ENCODE results near the gene APMAP. TPM values are rescaled to one million over a fixed set of nuclear protein-coding genes. Genes with fewer than 3 reads are reported as not detected.
A peak's percentile ranks its signal among the peaks of the same experiment; 100 is the strongest.

Gene APMAP
- total and polyA plus RNA-seq, 10 donors: 26.5 to 104 (median 65.3) TPM

GRCh38 chr20:25014816-25015215, 22.3 kb upstream of the APMAP start:
- Histone ChIP-seq H3K9me3 (no peaks in the 10 kb centered on the region), H3K36me3 (peaks cover 3 to 100% (median 78%) of the 10 kb centered on the region in 6 donors)
- peak; percentile 58 for DNase-seq

GRCh38 chr20:25013478-25014380, 21.2 kb upstream of the APMAP start:
- Histone ChIP-seq H3K4me3 (no peak overlapping the region), H3K36me3 (peaks cover 3 to 100% (median 83%) of the 10 kb centered on the region in 6 donors), H3K4me1 (no peaks in the 10 kb centered on the region), H3K9me3 (no peaks in the 10 kb centered on the region), H3K27me3 (replicated peaks in 1 of 7) (no peaks in the 10 kb centered on the region), H3K27ac (no peak overlapping the region)
- intact Hi-C loops (cut with DNase I; ENCODE audit: low total_unique reads): no loop called here
- WGBS, 5 donors: 92 to 96% (median 93%) methylated on average over 20 to 25 of the region's 25 CpGs
- TF ChIP-seq POLR2A (IDR thresholded peaks at IDR 0.05): no peak
- peak in 1 of 3 donors; percentile 24 for TF ChIP-seq POLR2AphosphoS5 (IDR thresholded peaks at IDR 0.05)
- peak; percentile 71 for DNase-seq

More at GRCh38 chr20:25014816-25015215, 22.3 kb upstream of the APMAP start:
- Histone ChIP-seq H3K27ac (no peak overlapping the region), H3K4me1 (no peaks in the 10 kb centered on the region), H3K4me3 (no peak overlapping the region), H3K27me3 (replicated peaks in 1 of 7) (no peaks in the 10 kb centered on the region)
- TF ChIP-seq POLR2AphosphoS5 (IDR thresholded peaks at IDR 0.05) (peak; percentile 17 to 66 (median 24)), POLR2A (IDR thresholded peaks at IDR 0.05) (no peak)
- WGBS, 5 donors: 82 to 92% (median 88%) methylated on average over 11 of the region's 11 CpGs
- intact Hi-C loops (cut with DNase I; ENCODE audit: low total_unique reads): no loop called here

- peak; percentile 61 for DNase-seq
- Histone ChIP-seq H3K27me3 (replicated peaks in 1 of 7) (no peaks in the 10 kb centered on the region), H3K27ac (no peak overlapping the region), H3K4me1 (no peaks in the 10 kb centered on the region), H3K36me3 (peaks cover 3 to 100% (median 87%) of the 10 kb centered on the region in 6 donors), H3K4me3 (no peak overlapping the region), H3K9me3 (no peaks in the 10 kb centered on the region)
- WGBS, 5 donors: 95 to 96% (median 95%) methylated on average over 21 of the region's 21 CpGs
- TF ChIP-seq POLR2AphosphoS5 (IDR thresholded peaks at IDR 0.05): no peak
- TF ChIP-seq, protein P1, sequence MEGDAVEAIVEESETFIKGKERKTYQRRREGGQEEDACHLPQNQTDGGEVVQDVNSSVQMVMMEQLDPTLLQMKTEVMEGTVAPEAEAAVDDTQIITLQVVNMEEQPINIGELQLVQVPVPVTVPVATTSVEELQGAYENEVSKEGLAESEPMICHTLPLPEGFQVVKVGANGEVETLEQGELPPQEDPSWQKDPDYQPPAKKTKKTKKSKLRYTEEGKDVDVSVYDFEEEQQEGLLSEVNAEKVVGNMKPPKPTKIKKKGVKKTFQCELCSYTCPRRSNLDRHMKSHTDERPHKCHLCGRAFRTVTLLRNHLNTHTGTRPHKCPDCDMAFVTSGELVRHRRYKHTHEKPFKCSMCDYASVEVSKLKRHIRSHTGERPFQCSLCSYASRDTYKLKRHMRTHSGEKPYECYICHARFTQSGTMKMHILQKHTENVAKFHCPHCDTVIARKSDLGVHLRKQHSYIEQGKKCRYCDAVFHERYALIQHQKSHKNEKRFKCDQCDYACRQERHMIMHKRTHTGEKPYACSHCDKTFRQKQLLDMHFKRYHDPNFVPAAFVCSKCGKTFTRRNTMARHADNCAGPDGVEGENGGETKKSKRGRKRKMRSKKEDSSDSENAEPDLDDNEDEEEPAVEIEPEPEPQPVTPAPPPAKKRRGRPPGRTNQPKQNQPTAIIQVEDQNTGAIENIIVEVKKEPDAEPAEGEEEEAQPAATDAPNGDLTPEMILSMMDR (IDR thresholded peaks at IDR 0.05 in 8 of 11, conservative IDR thresholded peaks at IDR 0.05 in 3 of 11): no peak
- no peak for TF ChIP-seq POLR2A (IDR thresholded peaks at IDR 0.05)
- intact Hi-C loops (cut with DNase I; ENCODE audit: low total_unique reads): no loop called here
Observed at GRCh38 chr20:25012616-25013189, 20.2 kb upstream of the APMAP start.

DNA sequence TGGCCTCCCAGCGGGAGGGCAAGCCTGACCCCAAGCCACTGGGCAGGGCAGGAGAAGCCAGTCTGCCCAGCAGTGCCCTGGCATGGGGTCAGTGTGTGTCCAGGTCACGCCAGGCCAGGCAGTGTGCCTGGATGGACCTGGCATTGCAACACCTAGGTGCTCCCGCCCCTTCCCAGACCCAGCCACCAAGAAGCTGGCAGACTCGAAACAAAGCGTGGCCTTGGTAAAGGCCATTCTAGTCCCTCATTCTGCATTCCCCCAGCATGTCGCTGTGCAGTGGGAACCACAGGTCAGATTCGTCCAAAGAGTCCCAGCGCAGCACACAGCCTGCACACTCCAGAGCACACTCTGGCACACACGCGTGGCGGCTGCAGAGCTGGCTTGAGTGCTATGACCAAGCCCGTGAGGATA, 19.3 kb upstream of the APMAP start:
- H3K4me3 ChIP-seq: no peak overlapping the region
- 95 to 99% (median 97%) methylated on average over 12 of the region's 12 CpGs for WGBS, 5 donors
- H3K4me1 ChIP-seq: no peaks in the 10 kb centered on the region
- intact Hi-C loops (cut with DNase I; ENCODE audit: low total_unique reads): no loop called here
- H3K27ac ChIP-seq: no peak overlapping the region
- H3K27me3 ChIP-seq (replicated peaks in 1 of 7): no peaks in the 10 kb centered on the region
- peaks cover 3 to 100% (median 88%) of the 10 kb centered on the region in 6 donors for H3K36me3 ChIP-seq
- no peak for TF ChIP-seq POLR2AphosphoS5 (IDR thresholded peaks at IDR 0.05)
- TF ChIP-seq POLR2A (IDR thresholded peaks at IDR 0.05): no peak
- TF ChIP-seq, protein P1 (IDR thresholded peaks at IDR 0.05 in 8 of 11, conservative IDR thresholded peaks at IDR 0.05 in 3 of 11): no peak
- H3K9me3 ChIP-seq: no peaks in the 10 kb centered on the region
- peak; percentile 56 for DNase-seq

DNA sequence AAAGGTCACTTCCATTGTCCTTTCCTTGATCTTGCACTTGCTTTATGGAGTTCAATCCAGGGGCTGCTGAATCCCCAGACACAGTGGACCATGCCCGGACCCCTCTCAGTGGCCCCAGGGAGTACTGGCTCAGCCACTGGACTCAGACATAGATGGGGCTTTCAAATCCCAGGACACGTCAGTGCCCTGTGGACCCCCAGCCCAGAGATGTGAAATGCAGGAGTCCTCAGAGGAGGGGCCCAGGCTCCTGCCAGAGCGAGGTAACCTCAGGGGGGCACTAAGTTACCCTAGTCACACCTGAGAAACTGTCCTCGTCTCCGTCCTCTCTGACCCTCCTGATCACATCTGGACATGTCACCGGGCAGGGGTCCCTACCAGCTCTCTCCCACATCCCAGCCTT, 18.7 kb upstream of the APMAP start:
- Histone ChIP-seq H3K9me3 (no peaks in the 10 kb centered on the region), H3K27ac (no peak overlapping the region), H3K4me3 (no peak overlapping the region), H3K36me3 (peaks cover 3 to 100% (median 89%) of the 10 kb centered on the region in 6 donors), H3K4me1 (no peaks in the 10 kb centered on the region), H3K27me3 (replicated peaks in 1 of 7) (no peaks in the 10 kb centered on the region)
- TF ChIP-seq, protein P1 (IDR thresholded peaks at IDR 0.05 in 8 of 11, conservative IDR thresholded peaks at IDR 0.05 in 3 of 11): no peak
- TF ChIP-seq POLR2A (IDR thresholded peaks at IDR 0.05) (no peak), POLR2AphosphoS5 (IDR thresholded peaks at IDR 0.05) (no peak)
- DNase-seq: peak; percentile 28
- WGBS, 5 donors: 91 to 98% (median 95%) methylated on average over 6 of the region's 6 CpGs
- intact Hi-C loops (cut with DNase I; ENCODE audit: low total_unique reads): no loop called here
